H1 (cell line): ENCODE results near the gene ASZ1. TPM values are rescaled to one million over a fixed set of nuclear protein-coding genes. Genes with fewer than 3 reads are reported as not detected.

Experiments
- CTCF ChIA-PET: fragments of 300-600 bp; sonication (Branson Sonifier 250); formaldehyde crosslinking; loops from one replicate; lab custom pipeline; 2021; ENCODE audit not compliant: partially characterized antibody; lab: Charles Lee
- POLR2A ChIA-PET: fragments of 300-600 bp; sonication (Branson Sonifier 250); formaldehyde crosslinking; loops from one replicate; lab custom pipeline; 2021; ENCODE audit warnings: inconsistent platforms; ENCODE audit not compliant: partially characterized antibody; lab: Charles Lee
- DNase-seq, 2 experiments: peaks; one replicate each; pipeline versions ENCODE4 v3.0.0 to v3.0.0-alpha.2; 2010 to 2022; ENCODE audit warnings: low spot score in 2 of 2, low read depth in 1 of 2, mixed read lengths in 1 of 2
- FAIRE-seq: peaks from 2 replicates; lab custom pipeline; 2011; peaks lifted over from hg19 to GRCh38; lab: Jason Lieb, UNC
- H2AFZ ChIP-seq: 2 replicates; pipeline ENCODE4 v1.8.1; 2012; ENCODE audit warnings: low read length, inconsistent platforms
- H2AK5ac ChIP-seq: 2 replicates; pipeline ENCODE4 v1.6.1; 2013; ENCODE audit warnings: low read depth, low read length
- H2BK120ac ChIP-seq: replicated peaks from 2 replicates; pipeline ENCODE3; 2013; ENCODE audit warnings: low read depth, low read length, inconsistent platforms
- H2BK12ac ChIP-seq: 2 replicates; pipeline ENCODE4 v1.6.1; 2013; ENCODE audit warnings: low read depth, low read length
- H2BK15ac ChIP-seq: 2 replicates; pipeline ENCODE4 v1.6.1; 2013; ENCODE audit warnings: low read length
- H2BK20ac ChIP-seq: 2 replicates; pipeline ENCODE4 v1.6.1; 2013; ENCODE audit warnings: low read length
- H2BK5ac ChIP-seq: 2 replicates; pipeline ENCODE4 v1.6.1; 2013; ENCODE audit warnings: low read depth, low read length
- H3K14ac ChIP-seq: 2 replicates; pipeline ENCODE4 v1.6.1; 2013; ENCODE audit warnings: inconsistent platforms; ENCODE audit not compliant: insufficient read length
- H3K18ac ChIP-seq: 2 replicates; pipeline ENCODE4 v1.6.1; 2013; ENCODE audit warnings: low read length; ENCODE audit errors: extremely low read depth
- H3K23ac ChIP-seq: 2 replicates; pipeline ENCODE4 v1.6.1; 2013; ENCODE audit warnings: inconsistent platforms; ENCODE audit not compliant: insufficient read length
- H3K23me2 ChIP-seq: 2 replicates; pipeline ENCODE4 v1.6.1; 2013; ENCODE audit warnings: low read depth, low read length
- H3K27ac ChIP-seq: 2 replicates; pipeline ENCODE4 v1.6.1; 2011; ENCODE audit warnings: low read depth, low read length, inconsistent platforms
- H3K27me3 ChIP-seq, 4 experiments: replicated peaks in 1 of 4; 1 replicate in 1 of 4; 2 replicates in 3 of 4; pipeline versions ENCODE4 v1.6.1 to v1.8.1; 2011 to 2013; ENCODE audit warnings: low read length in 3 of 4, mild to moderate bottlenecking in 3 of 4, inconsistent platforms in 2 of 4, mixed read lengths in 2 of 4, moderate library complexity in 1 of 4; ENCODE audit not compliant: control insufficient read depth in 3 of 4, insufficient read depth in 3 of 4; ENCODE audit errors: extremely low read depth in 1 of 4
- H3K36me3 ChIP-seq, 4 experiments: 2 replicates each; pipeline versions ENCODE4 v1.6.1 to v1.8.1; 2011 to 2013; ENCODE audit warnings: mild to moderate bottlenecking in 4 of 4, low read length in 3 of 4, moderate library complexity in 2 of 4, control low read depth in 1 of 4, inconsistent platforms in 1 of 4; ENCODE audit not compliant: insufficient read depth in 4 of 4, control insufficient read depth in 2 of 4
- H3K4ac ChIP-seq: replicated peaks from 2 replicates; pipeline ENCODE3; 2013; ENCODE audit warnings: low read length, low read depth, mixed read lengths, inconsistent platforms; ENCODE audit not compliant: insufficient read length
- H3K4me1 ChIP-seq, 4 experiments: replicated peaks in 1 of 4; 1 replicate in 1 of 4; 2 replicates in 3 of 4; pipeline versions ENCODE4 v1.6.1 to v1.8.1; 2011 to 2013; ENCODE audit warnings: low read length in 3 of 4, inconsistent platforms in 2 of 4, mixed read lengths in 1 of 4; ENCODE audit not compliant: insufficient read depth in 4 of 4, control insufficient read depth in 3 of 4
- H3K4me2 ChIP-seq, 2 experiments: 2 replicates each; pipeline versions ENCODE4 v1.6.1 to v1.8.1; 2011 to 2013; ENCODE audit warnings: low read depth in 2 of 2, low read length in 2 of 2, control low read depth in 1 of 2, inconsistent platforms in 1 of 2, mild to moderate bottlenecking in 1 of 2; ENCODE audit not compliant: insufficient read depth in 1 of 2
- H3K4me3 ChIP-seq, 4 experiments: fragments of 200-600, 300-600 bp in 1 of 4; sonication (generic), shearing (Covaris generic), sonication (Bioruptor Twin) in 1 of 4; 2 replicates each; pipeline versions ENCODE4 v1.5.1 to v1.8.1; 2011 to 2016; ENCODE audit warnings: low read length in 4 of 4, low read depth in 3 of 4, control low read depth in 2 of 4, inconsistent platforms in 2 of 4, mild to moderate bottlenecking in 2 of 4, mixed read lengths in 1 of 4, moderate library complexity in 1 of 4; ENCODE audit not compliant: insufficient read depth in 2 of 4; ENCODE audit errors: extremely low read depth in 1 of 4
- H3K56ac ChIP-seq: replicated peaks from 2 replicates; pipeline ENCODE3; 2013; ENCODE audit warnings: low read depth, mild to moderate bottlenecking, mixed read lengths, low read length, inconsistent platforms; ENCODE audit not compliant: insufficient read length
- H3K79me1 ChIP-seq: 2 replicates; pipeline ENCODE4 v1.6.1; 2013; ENCODE audit warnings: low read depth, low read length, control low read depth
- H3K79me2 ChIP-seq, 2 experiments: 2 replicates each; pipeline versions ENCODE4 v1.6.1 to v1.8.1; 2012 to 2013; ENCODE audit warnings: low read length in 2 of 2, mild to moderate bottlenecking in 2 of 2, inconsistent platforms in 1 of 2; ENCODE audit not compliant: insufficient read depth in 2 of 2, control insufficient read depth in 1 of 2
- H3K9ac ChIP-seq, 4 experiments: replicated peaks in 1 of 4; 1 replicate in 1 of 4; 2 replicates in 3 of 4; pipeline versions ENCODE4 v1.6.1 to v1.8.1; 2011 to 2013; ENCODE audit warnings: low read depth in 3 of 4, low read length in 3 of 4, control low read depth in 2 of 4, mild to moderate bottlenecking in 2 of 4, moderate library complexity in 2 of 4, inconsistent platforms in 1 of 4; ENCODE audit errors: extremely low read depth in 1 of 4
- H3K9me3 ChIP-seq, 2 experiments: 2 replicates each; pipeline versions ENCODE4 v1.6.1 to v1.8.1; 2012 to 2013; ENCODE audit warnings: mild to moderate bottlenecking in 2 of 2, moderate library complexity in 2 of 2, control low read depth in 1 of 2, inconsistent platforms in 1 of 2, low read depth in 1 of 2, low read length in 1 of 2, mixed read lengths in 1 of 2; ENCODE audit not compliant: insufficient read depth in 2 of 2
- H4K20me1 ChIP-seq, 2 experiments: replicated peaks in 1 of 2; 2 replicates each; pipeline versions ENCODE3 to v1.8.1; 2011 to 2013; ENCODE audit warnings: inconsistent platforms in 2 of 2, low read length in 2 of 2, mild to moderate bottlenecking in 1 of 2; ENCODE audit not compliant: insufficient read depth in 2 of 2, control insufficient read depth in 1 of 2
- H4K5ac ChIP-seq: 2 replicates; pipeline ENCODE4 v1.6.1; 2013; ENCODE audit warnings: low read length, low read depth, mixed read lengths, inconsistent platforms; ENCODE audit not compliant: insufficient read length
- H4K8ac ChIP-seq: 2 replicates; pipeline ENCODE4 v1.8.0; 2013; ENCODE audit warnings: mild to moderate bottlenecking, moderate library complexity, low read length, inconsistent platforms; ENCODE audit not compliant: insufficient read depth; ENCODE audit errors: extremely low read depth
- H4K91ac ChIP-seq: replicated peaks from 2 replicates; pipeline ENCODE3; 2013; ENCODE audit warnings: low read length, mixed read lengths, inconsistent platforms; ENCODE audit not compliant: insufficient read length
- HDAC6 ChIP-seq: IDR thresholded peaks from one replicate; pipeline ENCODE4 v1.7.1; 2012; ENCODE audit warnings: low read depth, mild to moderate bottlenecking, inconsistent platforms, low read length, moderate library complexity
- RBBP5 ChIP-seq: IDR thresholded peaks from 2 replicates; pipeline ENCODE4 v1.7.1; 2012; ENCODE audit warnings: low read depth, mild to moderate bottlenecking, inconsistent platforms, low read length, moderate library complexity, borderline replicate concordance
- SAP30 ChIP-seq: fragments of 300-600 bp; sonication (generic); IDR thresholded peaks from 2 replicates; pipeline ENCODE4 v1.7.1; 2012; ENCODE audit warnings: low read length, moderate library complexity, mild to moderate bottlenecking, inconsistent platforms; ENCODE audit not compliant: insufficient read depth, insufficient replicate concordance
- SIRT6 ChIP-seq: IDR thresholded peaks from one replicate; pipeline ENCODE4 v1.7.1; 2012; ENCODE audit warnings: low read length, inconsistent platforms
- WGBS, 2 experiments: shearing (Covaris generic) in 1 of 2; methylation state at CpG; one replicate each; pipeline versions ENCODE4 v1.1.6 to v1.1.7; 2013 to 2015; ENCODE audit warnings: low lambda C conversion rate in 2 of 2, mixed read lengths in 2 of 2, inconsistent platforms in 1 of 2, low coverage in 1 of 2, missing lambda C conversion rate in 1 of 2; ENCODE audit not compliant: insufficient replicate concordance in 2 of 2, insufficient coverage in 1 of 2, insufficient read length in 1 of 2; ENCODE audit errors: extremely low coverage in 1 of 2, missing lambda C conversion rate in 1 of 2; 5-methylcytosine and 5-hydroxymethylcytosine counted together
- polyA plus RNA-seq, 7 experiments: library from polyadenylated mRNA; depleted of rRNA in 3 of 7; stranded (reverse) in 5 of 7; unstranded in 2 of 7; fragments of >200 nt in 5 of 7; fragments of 200-250 nt in 2 of 7; gene quantifications; 1 replicate in 5 of 7; 2 replicates in 1 of 7; 4 replicates in 1 of 7; pipeline versions ENCODE4 v1.2.1 to v1.2.3, GENCODE V29; 2011 to 2013; ENCODE audit warnings: missing spikeins in 2 of 7, mixed read lengths in 2 of 7
- total RNA-seq: library from RNA; stranded (reverse); fragmentation: NEBNext Ultra II Directional; extraction: Animal tissue kit (Norgen Biotek cat#: 25700); gene quantifications from 2 replicates; pipeline ENCODE4 v1.2.1, GENCODE V29; 2021

The ASZ1 gene
- total and polyA plus RNA-seq, 2 of the 8 experiments (the other 6 are each of a cell fraction or from before 2014, with no cell fraction given) = not detected

DNA sequence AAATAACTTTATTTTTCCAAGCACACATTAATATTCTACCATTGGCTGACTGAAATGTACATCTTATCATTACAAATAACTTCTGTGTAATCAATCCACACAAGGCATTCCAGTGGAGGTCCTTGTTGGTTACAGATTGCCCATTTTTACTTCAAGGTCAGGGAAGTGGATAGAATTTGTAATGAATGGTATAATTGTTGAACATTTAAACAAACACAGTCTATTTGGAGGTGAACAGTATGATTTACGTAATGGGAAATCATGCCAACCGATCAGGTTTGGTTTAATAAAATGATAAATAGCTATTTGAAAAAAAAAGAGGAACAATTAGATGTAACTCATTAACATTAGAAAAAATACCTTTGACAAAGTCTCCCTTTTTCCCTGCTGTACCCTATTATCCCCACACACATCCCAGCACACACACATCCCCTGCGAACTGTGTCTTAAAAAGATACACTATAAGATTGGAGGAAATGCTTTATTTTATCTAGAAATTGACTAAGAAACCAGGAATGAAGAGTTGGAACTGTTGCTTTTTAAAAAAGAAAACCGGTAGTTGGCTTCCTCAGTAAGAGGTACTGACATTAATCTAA, 19.0 kb upstream of the ASZ1 start:
- FAIRE-seq (no peak), DNase-seq (no peak)
- POLR2A ChIA-PET = no interaction called here
- no peaks in the 10 kb centered on the region for H3K23me2 ChIP-seq
- H3K4ac ChIP-seq = no peak overlapping the region
- H2BK120ac ChIP-seq = no peak overlapping the region
- H2BK5ac ChIP-seq = no peak overlapping the region
- no peaks in the 10 kb centered on the region for H3K36me3 ChIP-seq
- H2BK12ac ChIP-seq = no peak overlapping the region
- H4K20me1 ChIP-seq = no peaks in the 10 kb centered on the region
- no peak overlapping the region for H3K18ac ChIP-seq
- 93% methylated on average over 4 of the region's 4 CpGs; no CpG with 5 or more reads in 1 of the 2 experiments for WGBS, 2 experiments
- H2AFZ ChIP-seq = no peak overlapping the region
- H3K79me1 ChIP-seq = no peaks in the 10 kb centered on the region
- H3K23ac ChIP-seq = no peak overlapping the region
- no peaks in the 10 kb centered on the region for H3K4me1 ChIP-seq
- no peaks in the 10 kb centered on the region for H3K9me3 ChIP-seq
- TF ChIP-seq RBBP5 (no peak), SIRT6 (no peak), SAP30 (no peak), HDAC6 (no peak)
- no peak overlapping the region for H3K56ac ChIP-seq
- H3K27ac ChIP-seq = no peak overlapping the region
- H3K14ac ChIP-seq = no peak overlapping the region
- no peak overlapping the region for H2BK15ac ChIP-seq
- no peaks in the 10 kb centered on the region for H3K79me2 ChIP-seq
- H4K5ac ChIP-seq = no peak overlapping the region
- no peak overlapping the region for H4K8ac ChIP-seq
- no peak overlapping the region for H3K9ac ChIP-seq
- H3K4me2 ChIP-seq = no peak overlapping the region
- CTCF ChIA-PET = interaction anchor here (1.6 kb wide), 1 partner anchor 12 kb away, joined by 3 read pairs; no protein-coding TSS in a partner anchor
- no peaks in the 10 kb centered on the region for H3K27me3 ChIP-seq
- no peak overlapping the region for H3K4me3 ChIP-seq
- H4K91ac ChIP-seq = no peak overlapping the region
- no peak overlapping the region for H2BK20ac ChIP-seq
- H2AK5ac ChIP-seq = no peak overlapping the region
